Fibroblast of mammary gland (primary cell): ENCODE results near the gene NEK1.

Experiments used
- DNase-seq: peaks from one replicate; pipeline ENCODE4 v3.0.0-alpha.2; 2010; ENCODE audit warnings: low read depth
- H3K4me3 ChIP-seq: 2 replicates; pipeline ENCODE4 v1.5.1; 2011; ENCODE audit warnings: low read depth, mild to moderate bottlenecking, low read length, moderate library complexity; ENCODE audit not compliant: control insufficient read depth
- CTCF ChIP-seq: conservative IDR thresholded peaks from 2 replicates; pipeline ENCODE4 v1.5.1; 2011; ENCODE audit warnings: low read depth, low read length, inconsistent platforms; ENCODE audit not compliant: control insufficient read depth, insufficient read depth

The NEK1 gene

GRCh38 chr4:169397762-169398161 is 214.6 kb downstream of the NEK1 start:
- peak; percentile 80 for DNase-seq
- no peak overlapping the region for H3K4me3 ChIP-seq
- no peak for TF ChIP-seq CTCF

DNA sequence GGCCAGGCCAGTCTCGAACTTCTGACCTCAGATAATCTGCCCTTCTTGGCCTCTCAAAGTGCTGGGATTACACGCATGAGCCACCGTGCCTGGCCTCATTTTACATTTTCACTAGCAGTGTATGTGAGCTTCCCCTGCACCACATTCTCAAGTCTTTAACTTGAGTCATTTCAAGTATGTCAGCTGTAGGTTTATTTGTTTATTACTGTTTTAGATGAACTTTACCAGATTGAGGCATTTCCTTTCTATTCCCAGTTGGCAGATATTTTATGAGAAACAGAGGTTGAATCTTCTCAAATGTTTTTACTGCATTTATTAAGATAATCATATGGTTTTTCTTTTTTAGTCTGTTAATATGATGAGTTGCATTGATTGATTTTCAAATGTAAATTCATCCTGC is 227.0 kb downstream of the NEK1 start:
- DNase-seq = peak; percentile 88
- H3K4me3 ChIP-seq = no peak overlapping the region
- no peak for TF ChIP-seq CTCF

GRCh38 chr4:169384779-169385178 is 227.6 kb downstream of the NEK1 start:
- H3K4me3 ChIP-seq = no peak overlapping the region
- DNase-seq = no peak
- TF ChIP-seq CTCF = no peak

- no peak overlapping the region for H3K4me3 ChIP-seq
- TF ChIP-seq CTCF = no peak
- DNase-seq = peak; percentile 97
Observed at GRCh38 chr4:169383724-169384123, 228.7 kb downstream of the NEK1 start.

GRCh38 chr4:169379688-169380087 is 232.7 kb downstream of the NEK1 start:
- H3K4me3 ChIP-seq = no peak overlapping the region
- no peak for TF ChIP-seq CTCF
- DNase-seq = no peak

- no peak overlapping the region for H3K4me3 ChIP-seq
- TF ChIP-seq CTCF = no peak
- no peak for DNase-seq
Observed at GRCh38 chr4:169377367-169377766, 235.0 kb downstream of the NEK1 start.

DNA sequence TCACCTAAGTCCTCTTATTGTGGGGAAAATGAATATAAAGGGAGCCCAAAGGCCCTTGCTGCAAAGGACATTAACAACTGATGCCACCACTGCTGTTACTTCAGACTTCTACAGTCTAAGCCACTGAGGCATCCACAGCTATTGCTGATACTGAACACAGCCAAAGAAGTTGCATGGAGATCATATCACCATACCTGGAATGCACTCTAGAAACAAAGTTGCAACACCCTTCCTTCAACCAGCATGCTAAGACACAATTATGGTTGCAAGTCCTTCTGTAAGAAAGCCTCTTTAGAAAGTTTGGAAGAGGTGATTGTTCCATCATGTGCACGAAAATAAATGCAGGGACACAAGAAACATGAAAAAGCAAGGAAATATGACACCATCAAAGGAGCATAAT is 236.0 kb downstream of the NEK1 start:
- no peak for DNase-seq
- TF ChIP-seq CTCF = no peak
- no peak overlapping the region for H3K4me3 ChIP-seq
